RWPE1 (cell line): Measurements from ENCODE around the gene TMBIM4.

Source experiments
- CTCF ChIA-PET: fragments of 350-600 bp; sonication (Branson Sonifier 250); formaldehyde crosslinking; extraction: SDS; loops from one replicate; lab custom pipeline; 2021; lab: Yijun Ruan, JAX
- POLR2A ChIA-PET: fragments of 400-600 bp; formaldehyde crosslinking; extraction: SDS; loops from one replicate; lab custom pipeline; 2020; ENCODE audit warnings: antibody characterized with exemption; ENCODE audit not compliant: low non-redundant PET; lab: Yijun Ruan, JAX
- DNase-seq: peaks from one replicate; pipeline ENCODE4 v3.0.0; 2012; ENCODE audit warnings: low spot score
- H3K27ac ChIP-seq: fragments of 450-650 bp; 2 replicates; pipeline ENCODE4 v1.5.1; 2017
- TF ChIP-seq, protein P1 (sequence below): fragments of 450-650 bp; conservative IDR thresholded peaks from 2 replicates; pipeline ENCODE4 v1.5.1; 2017; ENCODE audit warnings: low read depth, mild to moderate bottlenecking

TMBIM4 gene

DNA sequence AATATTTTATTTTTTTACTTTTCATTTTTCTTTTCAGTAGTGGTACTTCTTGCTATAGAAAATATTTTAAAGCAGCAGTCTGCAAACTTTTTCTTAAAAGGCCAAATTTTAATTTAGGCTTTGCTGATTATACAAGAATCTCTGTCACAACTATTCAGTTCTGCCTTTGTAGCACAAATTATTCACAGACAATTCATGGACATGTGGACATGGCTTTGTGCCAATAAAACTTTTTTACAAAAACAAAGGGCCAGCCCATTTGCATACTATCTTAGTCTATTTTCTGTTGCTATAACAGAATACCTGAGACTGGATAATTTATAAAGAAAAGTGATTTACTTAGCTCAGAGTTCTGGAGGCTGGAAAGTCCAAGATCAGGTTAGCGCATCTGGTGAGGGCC is 56.3 kb downstream of the TMBIM4 start:
- no peak overlapping the region for H3K27ac ChIP-seq
- ChIA-PET CTCF (interaction anchor here (0.6 kb wide), 1 partner anchor 743 kb away, joined by 6 read pairs; no protein-coding TSS in a partner anchor), POLR2A (no interaction called here)
- TF ChIP-seq, protein P1, sequence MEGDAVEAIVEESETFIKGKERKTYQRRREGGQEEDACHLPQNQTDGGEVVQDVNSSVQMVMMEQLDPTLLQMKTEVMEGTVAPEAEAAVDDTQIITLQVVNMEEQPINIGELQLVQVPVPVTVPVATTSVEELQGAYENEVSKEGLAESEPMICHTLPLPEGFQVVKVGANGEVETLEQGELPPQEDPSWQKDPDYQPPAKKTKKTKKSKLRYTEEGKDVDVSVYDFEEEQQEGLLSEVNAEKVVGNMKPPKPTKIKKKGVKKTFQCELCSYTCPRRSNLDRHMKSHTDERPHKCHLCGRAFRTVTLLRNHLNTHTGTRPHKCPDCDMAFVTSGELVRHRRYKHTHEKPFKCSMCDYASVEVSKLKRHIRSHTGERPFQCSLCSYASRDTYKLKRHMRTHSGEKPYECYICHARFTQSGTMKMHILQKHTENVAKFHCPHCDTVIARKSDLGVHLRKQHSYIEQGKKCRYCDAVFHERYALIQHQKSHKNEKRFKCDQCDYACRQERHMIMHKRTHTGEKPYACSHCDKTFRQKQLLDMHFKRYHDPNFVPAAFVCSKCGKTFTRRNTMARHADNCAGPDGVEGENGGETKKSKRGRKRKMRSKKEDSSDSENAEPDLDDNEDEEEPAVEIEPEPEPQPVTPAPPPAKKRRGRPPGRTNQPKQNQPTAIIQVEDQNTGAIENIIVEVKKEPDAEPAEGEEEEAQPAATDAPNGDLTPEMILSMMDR: no peak
- no peak for DNase-seq

DNA sequence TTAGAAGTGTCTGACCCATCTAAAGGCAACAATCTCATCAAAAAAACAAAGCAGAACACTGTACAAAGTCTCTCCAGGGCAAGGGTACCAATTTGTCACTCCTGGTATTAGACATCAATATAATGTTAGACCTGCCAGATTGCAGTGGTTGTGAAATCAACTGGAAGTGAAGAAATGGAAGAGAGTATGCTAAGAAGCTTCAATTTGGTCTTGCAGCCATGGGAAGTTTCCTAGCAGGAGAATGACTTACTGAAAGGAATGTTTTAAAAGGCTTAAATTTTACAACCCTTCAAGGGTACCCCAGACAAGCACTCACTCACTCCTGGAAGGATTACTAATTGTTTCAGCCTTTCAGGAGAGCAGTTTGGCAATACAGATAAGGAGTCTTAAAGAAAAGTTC is 58.2 kb downstream of the TMBIM4 start:
- H3K27ac ChIP-seq: no peak overlapping the region
- ChIA-PET POLR2A (no interaction called here), CTCF (no interaction called here)
- TF ChIP-seq, protein P1: no peak
- no peak for DNase-seq

DNA sequence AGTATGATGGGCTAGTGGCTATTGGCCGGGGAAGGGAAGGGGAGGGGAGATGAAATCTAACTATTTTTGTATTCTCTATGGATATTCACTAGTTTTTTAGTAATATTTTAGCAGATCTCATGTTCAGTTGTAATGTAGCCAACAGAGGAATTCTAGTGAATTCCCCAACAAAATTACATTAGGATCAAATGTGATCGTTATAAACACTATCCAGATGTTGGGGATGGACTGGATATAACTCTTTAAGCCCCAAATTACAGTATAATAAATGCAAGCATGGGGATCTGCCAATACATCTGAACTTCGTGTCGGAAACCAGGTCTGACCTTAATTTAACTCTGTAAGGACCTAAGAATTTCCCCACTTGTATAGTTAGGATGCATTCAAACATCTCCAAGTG is 60.7 kb downstream of the TMBIM4 start:
- no peak for DNase-seq
- no peak overlapping the region for H3K27ac ChIP-seq
- TF ChIP-seq, protein P1: no peak
- CTCF ChIA-PET: no interaction called here
- POLR2A ChIA-PET: no interaction called here

DNA sequence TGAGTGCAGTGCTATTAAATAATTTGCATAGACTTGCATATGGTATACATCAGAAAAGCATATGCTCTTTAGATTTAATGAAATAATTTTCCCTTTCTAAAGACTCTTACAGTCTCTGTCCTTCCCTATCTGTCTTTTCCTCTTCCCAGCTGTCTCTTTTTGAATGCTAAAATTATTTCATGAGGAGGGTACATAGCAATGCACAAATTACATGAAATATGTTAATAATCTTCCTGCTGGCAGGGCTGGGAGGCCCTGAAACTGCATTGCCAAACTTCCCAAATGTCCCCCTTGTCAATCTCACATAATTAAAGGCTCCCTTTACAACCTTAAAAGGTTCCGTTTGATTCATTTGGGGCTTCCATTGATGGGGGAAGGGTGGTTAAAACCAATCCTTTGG is 61.4 kb downstream of the TMBIM4 start:
- no peak overlapping the region for H3K27ac ChIP-seq
- TF ChIP-seq, protein P1: no peak
- ChIA-PET CTCF (no interaction called here), POLR2A (no interaction called here)
- no peak for DNase-seq

DNA sequence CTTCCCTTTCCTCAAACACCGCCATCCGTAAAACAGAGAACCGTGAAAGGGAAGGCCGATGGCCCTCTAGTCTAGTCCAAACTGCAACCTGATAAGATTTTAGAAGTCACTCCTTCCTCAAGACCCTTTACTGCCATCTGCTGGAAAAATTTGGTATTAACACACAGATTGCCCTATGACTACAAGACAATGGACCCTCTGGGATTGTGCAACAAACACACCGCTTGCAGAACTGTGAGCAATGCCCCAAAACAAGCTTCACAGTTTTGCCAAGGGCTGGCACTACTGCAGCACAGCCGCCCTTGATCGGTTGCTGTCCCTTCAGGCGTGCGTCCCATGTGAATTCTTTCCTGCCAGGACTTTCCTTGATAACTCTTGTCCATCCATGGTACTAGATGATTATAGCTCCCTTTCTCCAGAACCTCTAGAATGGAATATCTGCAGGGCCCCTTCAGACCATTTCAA is 62.3 kb downstream of the TMBIM4 start:
- DNase-seq: peak; percentile 79
- TF ChIP-seq, protein P1: peak; percentile 83
- ChIA-PET POLR2A (no interaction called here), CTCF (interaction anchor here (0.5 to 0.9 kb wide), 9 partner anchors 9 to 1868 kb away, joined by 3 to 6 read pairs (median 3); no protein-coding TSS in a partner anchor)
- H3K27ac ChIP-seq: no peak overlapping the region

DNA sequence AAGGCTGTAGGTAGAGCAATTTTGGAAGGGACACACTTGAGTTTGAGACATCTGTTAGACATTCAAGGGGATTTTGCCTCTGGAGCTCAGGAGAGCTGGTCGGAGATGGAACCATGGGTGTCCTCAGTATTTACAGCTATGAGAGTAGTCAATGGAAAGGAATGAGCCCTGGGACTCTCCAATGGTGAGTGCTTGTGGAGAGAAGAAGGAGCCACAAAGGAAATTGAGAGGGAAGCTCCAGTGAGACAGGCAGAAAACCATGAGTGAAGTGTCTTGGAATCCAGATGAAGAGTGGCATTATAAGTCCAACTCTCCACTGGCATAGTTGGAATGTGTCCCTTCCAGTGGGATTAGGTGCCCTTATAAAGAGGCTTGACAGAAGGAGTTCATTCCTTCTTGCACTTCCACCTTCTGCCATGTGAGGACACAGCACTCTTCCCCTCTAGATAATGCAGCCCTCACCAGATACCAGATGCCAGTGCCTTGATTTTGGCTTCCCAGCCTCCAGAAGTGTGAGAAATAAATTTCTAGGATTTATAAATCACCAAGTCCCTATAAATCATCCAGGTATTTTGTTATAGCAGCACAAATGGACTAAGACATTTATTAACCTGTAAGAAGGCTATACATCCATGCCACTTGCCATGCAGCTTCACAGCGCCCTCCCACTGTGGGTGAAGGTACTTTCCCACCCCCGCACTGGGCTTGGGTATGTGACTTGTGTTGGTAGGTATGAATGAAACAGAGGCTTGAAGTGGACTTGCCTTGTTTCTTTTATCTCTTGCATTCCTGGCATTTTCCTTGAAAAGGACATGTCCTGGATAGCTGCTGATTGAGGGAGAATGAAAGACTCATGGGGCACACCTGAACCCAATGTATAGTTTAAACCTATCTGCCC is 66.5 kb downstream of the TMBIM4 start:
- TF ChIP-seq, protein P1: no peak
- ChIA-PET POLR2A (no interaction called here), CTCF (no interaction called here)
- no peak overlapping the region for H3K27ac ChIP-seq
- DNase-seq: no peak
